MG63 (cell line): ENCODE measurements around the gene FABP7. TPM values are rescaled to one million over a fixed set of nuclear protein-coding genes. Genes with fewer than 3 reads are reported as not detected.

ENCODE experiments used
- DNase-seq: peaks from one replicate; pipeline ENCODE4 v3.0.0-alpha.2; 2020
- H3K27me3 ChIP-seq: fragments of 250-450 bp; sonication (Bioruptor Pico); 2 replicates; pipeline ENCODE4 v1.5.1; 2020; ENCODE audit warnings: mild to moderate bottlenecking, moderate library complexity
- H3K36me3 ChIP-seq: fragments of 250-450 bp; sonication (Bioruptor Pico); 2 replicates; pipeline ENCODE4 v1.5.1; 2020; ENCODE audit warnings: mild to moderate bottlenecking, moderate library complexity
- H3K4me3 ChIP-seq: fragments of 250-450 bp; sonication (Bioruptor Pico); 2 replicates; pipeline ENCODE4 v1.5.1; 2020; ENCODE audit warnings: mild to moderate bottlenecking, moderate library complexity
- H3K9me3 ChIP-seq: fragments of 250-450 bp; sonication (Bioruptor Pico); 2 replicates; pipeline ENCODE4 v1.5.1; 2020; ENCODE audit warnings: mild to moderate bottlenecking, moderate library complexity
- total RNA-seq: library from RNA; depleted of rRNA; stranded (reverse); fragments of >200 nt; shearing (Covaris generic); gene quantifications from 2 replicates; pipeline ENCODE4 v1.2.3, GENCODE V29; 2014; ENCODE audit warnings: low replicate concordance

The FABP7 gene
- total RNA-seq, 1 experiment from 2014 or later = not detected

GRCh38 chr6:122804962-122805485 is 25.5 kb downstream of the FABP7 start:
- no peaks in the 10 kb centered on the region for H3K36me3 ChIP-seq
- no peaks in the 10 kb centered on the region for H3K9me3 ChIP-seq
- H3K4me3 ChIP-seq = no peak overlapping the region
- DNase-seq = no peak
- no peaks in the 10 kb centered on the region for H3K27me3 ChIP-seq

GRCh38 chr6:122806291-122806690 is 26.8 kb downstream of the FABP7 start:
- Histone ChIP-seq H3K27me3 (no peaks in the 10 kb centered on the region), H3K9me3 (no peaks in the 10 kb centered on the region), H3K4me3 (no peak overlapping the region), H3K36me3 (no peaks in the 10 kb centered on the region)
- no peak for DNase-seq

GRCh38 chr6:122808121-122808885 is 28.8 kb downstream of the FABP7 start:
- H3K9me3 ChIP-seq = no peaks in the 10 kb centered on the region
- H3K27me3 ChIP-seq = no peaks in the 10 kb centered on the region
- DNase-seq = no peak
- no peaks in the 10 kb centered on the region for H3K36me3 ChIP-seq
- no peak overlapping the region for H3K4me3 ChIP-seq

- Histone ChIP-seq H3K27me3 (no peaks in the 10 kb centered on the region), H3K9me3 (no peaks in the 10 kb centered on the region), H3K4me3 (no peak overlapping the region), H3K36me3 (no peaks in the 10 kb centered on the region)
- no peak for DNase-seq
Measured at GRCh38 chr6:122809001-122809400, 29.5 kb downstream of the FABP7 start.

- Histone ChIP-seq H3K9me3 (no peaks in the 10 kb centered on the region), H3K27me3 (no peaks in the 10 kb centered on the region), H3K4me3 (no peak overlapping the region), H3K36me3 (no peaks in the 10 kb centered on the region)
- no peak for DNase-seq
Measured at GRCh38 chr6:122809691-122810090, 30.2 kb downstream of the FABP7 start.

- Histone ChIP-seq H3K36me3 (no peaks in the 10 kb centered on the region), H3K9me3 (no peaks in the 10 kb centered on the region), H3K27me3 (no peaks in the 10 kb centered on the region), H3K4me3 (no peak overlapping the region)
- DNase-seq = no peak
Measured at GRCh38 chr6:122810189-122810588, 30.7 kb downstream of the FABP7 start.

- H3K9me3 ChIP-seq = no peaks in the 10 kb centered on the region
- no peak overlapping the region for H3K4me3 ChIP-seq
- no peaks in the 10 kb centered on the region for H3K27me3 ChIP-seq
- no peak for DNase-seq
- no peaks in the 10 kb centered on the region for H3K36me3 ChIP-seq
Measured at GRCh38 chr6:122817358-122817757, 37.8 kb downstream of the FABP7 start.

- DNase-seq = no peak
- Histone ChIP-seq H3K4me3 (no peak overlapping the region), H3K27me3 (no peaks in the 10 kb centered on the region), H3K9me3 (no peaks in the 10 kb centered on the region), H3K36me3 (no peaks in the 10 kb centered on the region)
Measured at GRCh38 chr6:122817766-122818165, 38.2 kb downstream of the FABP7 start.

- no peaks in the 10 kb centered on the region for H3K36me3 ChIP-seq
- H3K27me3 ChIP-seq = no peaks in the 10 kb centered on the region; the same call in 1 of the 2 replicates
- H3K4me3 ChIP-seq = no peak overlapping the region
- no peak for DNase-seq
- H3K9me3 ChIP-seq = no peaks in the 10 kb centered on the region
Measured at GRCh38 chr6:122818866-122819265, 39.4 kb downstream of the FABP7 start.

- DNase-seq = no peak
- H3K36me3 ChIP-seq = no peaks in the 10 kb centered on the region
- no peaks in the 10 kb centered on the region; the same call in 1 of the 2 replicates for H3K27me3 ChIP-seq
Measured at GRCh38 chr6:122821095-122821494, 41.6 kb downstream of the FABP7 start.

GRCh38 chr6:122825163-122825562 is 45.6 kb downstream of the FABP7 start:
- Histone ChIP-seq H3K36me3 (no peaks in the 10 kb centered on the region), H3K9me3 (no peaks in the 10 kb centered on the region), H3K27me3 (no peaks in the 10 kb centered on the region; the same call in 1 of the 2 replicates), H3K4me3 (no peak overlapping the region)
- no peak for DNase-seq

More at GRCh38 chr6:122821095-122821494, 41.6 kb downstream of the FABP7 start:
- Histone ChIP-seq H3K9me3 (no peaks in the 10 kb centered on the region), H3K4me3 (no peak overlapping the region)

- Histone ChIP-seq H3K9me3 (no peaks in the 10 kb centered on the region), H3K36me3 (no peaks in the 10 kb centered on the region), H3K4me3 (no peak overlapping the region), H3K27me3 (peaks cover 5% of the 10 kb centered on the region; the same call in 1 of the 2 replicates)
- no peak for DNase-seq
Measured at GRCh38 chr6:122829456-122829855, 49.9 kb downstream of the FABP7 start.

GRCh38 chr6:122831511-122831910 is 52.0 kb downstream of the FABP7 start:
- peaks cover 5% of the 10 kb centered on the region; the same call in 1 of the 2 replicates for H3K27me3 ChIP-seq
- DNase-seq = no peak
- H3K4me3 ChIP-seq = no peak overlapping the region
- H3K36me3 ChIP-seq = no peaks in the 10 kb centered on the region
- H3K9me3 ChIP-seq = no peaks in the 10 kb centered on the region

GRCh38 chr6:122832459-122832858 is 52.9 kb downstream of the FABP7 start:
- Histone ChIP-seq H3K9me3 (no peaks in the 10 kb centered on the region), H3K36me3 (no peaks in the 10 kb centered on the region), H3K27me3 (peaks cover 5% of the 10 kb centered on the region; the same call in 1 of the 2 replicates), H3K4me3 (no peak overlapping the region)
- no peak for DNase-seq

GRCh38 chr6:122833021-122833491 is 53.5 kb downstream of the FABP7 start:
- H3K27me3 ChIP-seq = peaks cover 5% of the 10 kb centered on the region; the same call in 1 of the 2 replicates
- DNase-seq = no peak
- H3K9me3 ChIP-seq = no peaks in the 10 kb centered on the region
- H3K4me3 ChIP-seq = no peak overlapping the region
- no peaks in the 10 kb centered on the region for H3K36me3 ChIP-seq
